Stomach smooth muscle (tissue), 2 donors: Measurements from ENCODE around the gene AMFR.

Source experiments
- H3K27ac ChIP-seq: one replicate; pipeline ENCODE4 v1.7.0; 2013; ENCODE audit warnings: mild to moderate bottlenecking, low read length, inconsistent platforms
- H3K27me3 ChIP-seq, 2 donors: one replicate each; pipeline ENCODE4 v1.7.0; 2013; ENCODE audit warnings: low read length in 2 of 2; ENCODE audit not compliant: insufficient read depth in 2 of 2, control insufficient read depth in 1 of 2
- H3K36me3 ChIP-seq, 2 donors: one replicate each; pipeline ENCODE4 v1.7.0; 2013; ENCODE audit warnings: low read length in 2 of 2; ENCODE audit not compliant: control insufficient read depth in 2 of 2, insufficient read depth in 2 of 2
- H3K4me1 ChIP-seq: one replicate; pipeline ENCODE4 v1.7.0; 2013; ENCODE audit warnings: low read length; ENCODE audit not compliant: control insufficient read depth, insufficient read depth
- H3K4me3 ChIP-seq, 2 donors: one replicate each; pipeline ENCODE4 v1.7.0; 2013; ENCODE audit warnings: low read length in 2 of 2
- H3K9ac ChIP-seq, 2 donors: one replicate each; pipeline ENCODE4 v1.7.0; 2013; ENCODE audit warnings: low read length in 2 of 2, mild to moderate bottlenecking in 1 of 2
- H3K9me3 ChIP-seq, 2 donors: one replicate each; pipeline ENCODE4 v1.7.0; 2013; ENCODE audit warnings: low read length in 2 of 2; ENCODE audit not compliant: control insufficient read depth in 2 of 2
- donor health status: healthy.
- donor health status: Pancreatic carcinoma.

AMFR gene

DNA sequence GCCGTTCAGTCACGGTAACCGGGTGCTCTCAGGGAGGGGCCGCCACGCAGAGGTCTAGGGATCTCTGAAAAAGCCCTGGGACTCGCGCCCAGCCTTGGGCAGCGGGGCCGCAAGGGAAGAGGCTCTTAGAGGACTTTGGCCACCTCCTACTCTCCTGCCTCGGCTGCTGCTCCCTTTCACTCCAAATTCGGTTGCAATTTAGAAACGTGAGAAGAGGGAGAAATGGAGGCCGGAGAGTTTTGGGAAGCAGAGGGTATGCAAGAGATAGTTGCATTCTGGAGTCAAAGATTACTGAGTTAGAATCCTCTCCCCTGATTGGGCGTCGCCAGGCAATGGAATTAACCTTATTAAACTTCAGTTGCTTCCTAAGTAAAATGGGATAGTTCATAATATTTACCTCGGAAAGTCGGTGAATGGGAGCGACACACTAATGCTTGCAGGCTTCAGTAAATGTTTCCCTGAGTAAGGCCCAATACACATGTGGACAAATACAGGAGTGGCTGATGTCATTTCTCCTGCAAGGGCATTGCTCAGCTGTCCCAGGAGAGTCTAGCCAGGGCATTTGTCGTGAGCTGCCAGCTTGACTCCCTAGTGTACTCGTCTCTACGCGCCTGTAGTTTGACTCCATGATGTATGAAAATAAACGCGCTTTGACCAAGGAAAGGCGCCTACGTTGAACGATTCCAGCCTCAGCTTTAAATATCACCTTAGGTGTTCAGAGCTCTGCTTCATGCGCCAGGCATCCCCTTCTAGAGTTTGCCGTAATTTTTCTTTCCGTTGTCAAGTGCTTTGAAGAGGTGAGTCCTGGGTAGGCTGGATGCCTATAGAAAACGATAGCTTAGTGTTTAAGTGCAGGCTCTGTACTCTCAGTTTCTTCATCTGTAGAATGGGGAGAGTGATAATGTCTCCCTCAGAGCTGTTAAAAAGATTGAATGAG, 26.7 kb upstream of the AMFR start:
- H3K27me3 ChIP-seq: no peaks in the 10 kb centered on the region
- peak overlapping the region; percentile 80 for H3K27ac ChIP-seq
- peak overlapping the region; percentile 92 to 98 for H3K4me3 ChIP-seq
- peaks cover 12% of the 10 kb centered on the region for H3K4me1 ChIP-seq
- peaks cover 14 to 20% of the 10 kb centered on the region in 2 donors for H3K36me3 ChIP-seq
- H3K9me3 ChIP-seq: no peaks in the 10 kb centered on the region
- H3K9ac ChIP-seq: peak overlapping the region; percentile 80 to 93

- peaks cover 12% of the 10 kb centered on the region for H3K4me1 ChIP-seq
- no peaks in the 10 kb centered on the region for H3K27me3 ChIP-seq
- H3K9me3 ChIP-seq: no peaks in the 10 kb centered on the region
- peak within 1 kb of the TSS; percentile 92 to 98 for H3K4me3 ChIP-seq
- H3K36me3 ChIP-seq: peaks cover 11 to 19% of the 10 kb centered on the region in 2 donors
- H3K9ac ChIP-seq: peak within 1 kb of the TSS; percentile 87 to 93
- H3K27ac ChIP-seq: peak within 1 kb of the TSS; percentile 80
Observed at GRCh38 chr16:56450986-56451752, 25.8 kb upstream of the AMFR start, which contains the start of the genes NUDT21 and OGFOD1. TSS of gene NUDT21 (minus strand) at chr16:56451332. CDS start at chr16:56451202, 130 bp downstream. TSS of gene OGFOD1 (plus strand) at chr16:56451554. CDS start at chr16:56451613, 59 bp downstream.

- Histone ChIP-seq H3K4me1 (peaks cover 12% of the 10 kb centered on the region), H3K9me3 (no peaks in the 10 kb centered on the region), H3K9ac (peak overlapping the region; percentile 87 to 93), H3K36me3 (peaks cover 8 to 12% of the 10 kb centered on the region in 2 donors), H3K27ac (peak overlapping the region; percentile 64), H3K27me3 (no peaks in the 10 kb centered on the region), H3K4me3 (peak overlapping the region; percentile 92 to 98)
Observed at GRCh38 chr16:56450275-56450985, 25.1 kb upstream of the AMFR start.

- H3K9ac ChIP-seq: peak overlapping the region in 1 of 2 donors; percentile 9
- peaks cover 12% of the 10 kb centered on the region for H3K4me1 ChIP-seq
- no peak overlapping the region for H3K4me3 ChIP-seq
- H3K36me3 ChIP-seq: peaks cover 5 to 11% of the 10 kb centered on the region in 2 donors
- H3K9me3 ChIP-seq: no peaks in the 10 kb centered on the region
- no peaks in the 10 kb centered on the region for H3K27me3 ChIP-seq
- no peak overlapping the region for H3K27ac ChIP-seq
Observed at GRCh38 chr16:56448005-56448404, 22.7 kb upstream of the AMFR start.

GRCh38 chr16:56447286-56447685, 21.9 kb upstream of the AMFR start:
- Histone ChIP-seq H3K9me3 (no peaks in the 10 kb centered on the region), H3K4me3 (no peak overlapping the region), H3K36me3 (peaks cover 5 to 11% of the 10 kb centered on the region in 2 donors), H3K27ac (no peak overlapping the region), H3K9ac (no peak overlapping the region), H3K27me3 (no peaks in the 10 kb centered on the region), H3K4me1 (peaks cover 9% of the 10 kb centered on the region)

DNA sequence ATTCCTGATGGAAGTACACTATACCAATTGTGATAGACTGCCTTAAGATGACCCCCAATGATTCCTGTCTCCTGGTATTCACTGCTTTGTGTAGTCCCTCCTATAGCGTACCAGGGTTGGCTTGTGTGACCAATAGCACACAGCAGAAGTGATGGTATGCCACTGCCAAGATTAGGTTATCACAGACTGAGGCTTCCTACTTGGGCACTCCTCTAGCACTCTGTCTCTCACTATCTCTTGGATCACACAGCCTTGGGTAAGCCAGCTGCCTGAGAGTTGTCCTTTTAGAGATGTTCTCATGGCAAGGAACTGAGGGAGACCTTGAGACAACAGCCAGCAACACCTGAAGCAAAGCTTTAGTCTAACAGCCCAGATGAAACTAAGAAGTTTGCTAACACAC, 12.7 kb upstream of the AMFR start:
- Histone ChIP-seq H3K36me3 (peaks cover 27 to 33% of the 10 kb centered on the region in 2 donors), H3K4me1 (no peaks in the 10 kb centered on the region), H3K27me3 (no peaks in the 10 kb centered on the region), H3K9ac (no peak overlapping the region), H3K9me3 (no peaks in the 10 kb centered on the region), H3K4me3 (no peak overlapping the region), H3K27ac (no peak overlapping the region)

DNA sequence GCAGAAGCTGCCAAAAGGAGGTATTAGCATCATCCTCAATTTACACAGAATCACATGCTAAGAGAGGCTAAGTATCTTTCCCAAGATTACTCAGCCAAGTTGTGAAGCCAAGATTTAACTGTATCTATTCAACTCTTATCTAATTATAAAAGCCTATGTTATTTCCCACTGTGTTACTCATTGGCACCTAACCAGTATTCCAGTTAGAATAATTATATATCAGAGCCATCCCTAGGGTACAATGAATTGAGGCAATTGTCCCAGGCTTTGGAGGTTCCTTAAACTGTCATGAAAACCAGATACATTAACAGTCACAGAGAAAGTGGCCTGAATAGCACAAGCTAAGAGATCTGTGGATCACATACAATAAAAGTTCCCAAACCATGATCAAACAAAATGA, 10.9 kb upstream of the AMFR start:
- Histone ChIP-seq H3K27me3 (no peaks in the 10 kb centered on the region), H3K9me3 (no peaks in the 10 kb centered on the region), H3K9ac (no peak overlapping the region), H3K27ac (no peak overlapping the region), H3K36me3 (peaks cover 29 to 33% of the 10 kb centered on the region in 2 donors), H3K4me1 (no peaks in the 10 kb centered on the region), H3K4me3 (no peak overlapping the region)

DNA sequence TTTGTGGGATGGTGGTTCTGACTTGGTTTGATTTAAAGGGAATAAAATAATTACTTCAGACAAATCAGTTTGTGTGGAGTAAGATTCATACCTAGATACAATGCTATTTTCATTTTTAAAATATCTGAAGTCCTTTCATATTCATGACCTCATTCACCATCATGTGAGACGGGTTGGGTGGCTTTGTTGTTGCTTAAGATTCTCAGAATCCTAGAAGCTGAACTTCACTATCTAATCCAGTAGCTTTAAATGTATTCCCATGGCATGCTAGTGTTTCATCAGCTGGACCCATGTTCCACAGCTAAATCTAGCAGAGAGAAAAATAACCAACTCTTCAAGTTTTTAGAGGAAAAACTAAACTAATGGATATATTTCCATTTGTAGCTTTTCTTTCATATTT, 2.7 kb upstream of the AMFR start:
- H3K27ac ChIP-seq: no peak overlapping the region
- H3K27me3 ChIP-seq: no peaks in the 10 kb centered on the region
- no peak overlapping the region for H3K4me3 ChIP-seq
- no peak overlapping the region for H3K9ac ChIP-seq
- H3K36me3 ChIP-seq: peaks cover 8 to 9% of the 10 kb centered on the region in 2 donors
- no peaks in the 10 kb centered on the region for H3K9me3 ChIP-seq
- peaks cover 6% of the 10 kb centered on the region for H3K4me1 ChIP-seq

- peaks cover 7 to 8% of the 10 kb centered on the region in 2 donors for H3K36me3 ChIP-seq
- no peaks in the 10 kb centered on the region for H3K27me3 ChIP-seq
- H3K4me3 ChIP-seq: no peak overlapping the region
- no peaks in the 10 kb centered on the region for H3K9me3 ChIP-seq
- no peak overlapping the region for H3K9ac ChIP-seq
- no peak overlapping the region for H3K27ac ChIP-seq
- H3K4me1 ChIP-seq: peaks cover 17% of the 10 kb centered on the region
Observed at GRCh38 chr16:56426585-56426984, 1.2 kb upstream of the AMFR start.

GRCh38 chr16:56424791-56425438, 430 bp downstream of the AMFR start:
- Histone ChIP-seq H3K4me1 (peaks cover 17% of the 10 kb centered on the region), H3K9ac (peak overlapping the region; percentile 76 to 77), H3K36me3 (peaks cover 0 to 3% of the 10 kb centered on the region in 2 donors), H3K4me3 (peak overlapping the region; percentile 79 to 80), H3K27ac (peak overlapping the region; percentile 72), H3K9me3 (no peaks in the 10 kb centered on the region), H3K27me3 (no peaks in the 10 kb centered on the region)
